ENCODE measurements around the gene HEBP2.
A peak's percentile ranks its signal among the peaks of the same experiment; 100 is the strongest.
"Not testable (repeated sequence)": the region's sequence is repeated elsewhere in the genome, so short reads cannot be mapped to it uniquely, and the experiment has no call there.

HEBP2 gene

DNA sequence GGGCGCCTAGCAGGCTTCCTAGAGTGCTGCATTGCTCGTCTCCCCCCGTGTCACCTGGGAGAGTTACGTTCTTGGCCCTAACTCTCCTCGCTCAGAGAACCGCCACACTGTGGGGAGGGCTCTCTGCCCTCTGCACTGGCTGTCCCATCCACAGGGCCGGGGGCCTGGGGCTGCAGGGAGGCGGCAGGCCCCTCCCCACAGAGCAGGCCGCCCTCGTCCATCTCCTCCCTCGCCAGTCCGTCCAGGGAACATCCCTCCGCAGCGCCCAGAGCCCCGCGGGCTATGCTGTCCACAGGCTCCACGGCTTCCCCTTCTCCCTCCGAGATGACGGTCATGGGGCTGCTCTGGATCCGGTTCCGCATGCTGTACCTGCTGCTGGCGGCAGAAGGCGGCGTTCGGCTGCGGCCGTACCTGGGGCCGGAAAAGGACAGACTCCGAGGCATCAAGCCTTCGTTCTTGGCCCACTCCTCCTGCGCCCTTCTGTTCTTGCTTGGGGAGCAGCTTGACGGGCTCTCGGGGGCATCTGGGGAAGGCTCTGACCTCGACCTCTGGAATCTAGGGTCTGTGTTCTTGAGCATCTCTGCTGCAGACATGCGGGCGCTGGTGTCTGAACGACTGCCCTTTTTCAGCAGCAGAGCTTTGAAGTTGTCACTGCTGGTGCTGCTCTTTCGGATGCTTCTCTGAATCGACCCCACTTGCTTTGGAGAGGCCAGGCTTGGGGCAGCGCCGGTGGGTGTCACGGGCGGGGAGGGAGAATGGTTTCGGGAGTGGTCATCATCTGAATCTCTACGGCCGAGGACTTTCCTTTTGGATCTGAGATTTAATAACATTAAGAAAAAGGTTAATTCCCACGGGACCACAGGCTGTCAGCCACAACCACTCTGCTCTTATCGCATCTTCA, 20.2 kb downstream of the HEBP2 start:
- no peak for DNase-seq

DNA sequence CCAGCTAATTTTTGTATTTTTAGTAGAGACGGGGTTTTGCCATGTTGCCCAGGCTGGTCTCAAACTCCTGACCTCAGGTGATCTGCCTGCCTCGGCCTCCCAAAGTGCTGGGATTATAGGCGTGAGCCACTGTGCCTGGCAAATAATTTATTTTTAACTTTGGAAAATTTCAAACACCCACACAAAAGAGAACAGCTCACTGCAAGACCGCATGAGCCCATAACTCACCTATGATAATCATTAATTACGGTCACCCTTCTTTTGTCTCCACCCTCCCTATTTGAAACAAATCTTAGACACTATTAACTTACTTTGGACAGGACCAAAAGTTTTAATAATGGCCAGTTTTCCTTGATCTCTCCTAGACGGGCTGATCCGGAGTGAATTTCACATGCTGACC, 21.2 kb downstream of the HEBP2 start:
- DNase-seq = not testable (repeated sequence)

DNA sequence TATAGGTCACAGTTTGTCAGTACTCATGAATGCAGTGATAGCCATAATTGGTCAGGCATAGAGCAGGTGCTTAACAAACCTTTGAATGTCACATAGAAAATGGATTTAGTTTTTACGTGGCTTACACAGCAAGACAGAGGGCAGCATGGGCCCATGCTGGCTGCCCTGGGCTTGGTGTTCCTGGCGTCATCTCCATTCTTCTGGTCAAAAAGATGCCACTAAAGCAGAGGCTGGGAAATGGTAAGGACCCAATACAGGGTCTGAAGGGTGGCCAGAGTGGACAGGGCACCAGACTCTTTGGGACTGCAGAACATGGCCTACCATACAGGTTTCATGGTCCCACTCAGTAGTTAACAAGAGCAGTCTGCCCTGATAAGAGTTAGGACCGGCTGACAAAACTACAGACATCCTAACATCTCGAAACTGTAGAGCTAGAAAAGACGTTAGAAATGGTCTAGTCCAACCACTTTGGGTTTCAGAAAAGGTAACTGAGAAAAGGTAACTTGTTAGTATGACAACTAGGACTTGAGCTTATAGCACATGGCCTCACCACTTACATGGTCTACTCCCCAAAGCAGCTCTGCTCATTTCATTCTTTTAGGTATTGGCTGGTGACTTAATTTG, 22.6 kb downstream of the HEBP2 start:
- no peak for DNase-seq

DNA sequence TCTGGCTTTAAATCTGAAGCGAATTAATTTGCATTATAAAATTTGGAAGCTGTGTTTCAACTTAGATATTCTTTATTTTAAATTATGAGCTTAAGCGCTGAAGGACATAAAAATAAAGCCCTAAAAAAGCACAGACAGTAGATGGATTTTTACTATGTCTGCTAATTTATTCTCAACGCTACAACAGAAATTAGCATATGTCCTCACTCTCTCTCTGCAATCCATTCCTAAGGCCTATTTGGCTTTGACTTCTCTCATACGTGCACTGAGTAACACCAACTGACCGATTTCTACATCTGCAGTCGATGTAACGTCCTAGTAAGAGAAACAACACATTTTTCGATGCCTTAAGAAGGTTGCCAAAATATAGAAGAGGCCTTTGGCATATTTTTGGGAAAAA, 23.7 kb downstream of the HEBP2 start:
- no peak for DNase-seq

DNA sequence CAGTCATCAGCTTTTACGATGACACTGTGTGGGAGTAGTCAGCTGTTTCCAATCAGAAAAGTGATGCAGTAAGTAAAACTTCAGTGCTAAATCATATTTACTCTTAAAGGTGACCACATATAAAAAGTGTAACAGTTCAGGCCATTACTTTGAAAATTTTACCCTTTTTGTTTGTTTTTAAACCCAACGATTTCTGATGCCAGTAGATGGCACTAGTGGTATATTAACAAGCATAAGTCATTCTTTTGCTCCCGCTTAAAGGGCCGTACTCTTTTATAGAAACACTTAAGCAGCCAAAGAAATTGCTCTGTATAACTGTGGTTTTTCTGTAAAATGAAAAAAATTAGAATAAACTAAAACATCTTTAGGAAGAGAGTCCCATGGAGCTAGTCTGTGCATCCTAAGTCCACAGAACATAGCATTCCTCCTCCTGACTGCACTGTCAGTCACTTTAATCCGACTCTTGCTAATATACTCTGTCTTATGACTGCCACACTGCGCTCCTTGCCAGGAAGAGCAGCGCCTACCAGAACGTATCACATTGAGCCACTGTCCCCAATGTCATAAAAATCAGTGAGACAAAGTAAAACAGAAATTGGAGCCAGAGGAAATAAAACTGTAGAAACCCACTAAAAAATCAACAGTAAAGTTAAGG, 25.0 kb downstream of the HEBP2 start:
- DNase-seq = peak; percentile 72

DNA sequence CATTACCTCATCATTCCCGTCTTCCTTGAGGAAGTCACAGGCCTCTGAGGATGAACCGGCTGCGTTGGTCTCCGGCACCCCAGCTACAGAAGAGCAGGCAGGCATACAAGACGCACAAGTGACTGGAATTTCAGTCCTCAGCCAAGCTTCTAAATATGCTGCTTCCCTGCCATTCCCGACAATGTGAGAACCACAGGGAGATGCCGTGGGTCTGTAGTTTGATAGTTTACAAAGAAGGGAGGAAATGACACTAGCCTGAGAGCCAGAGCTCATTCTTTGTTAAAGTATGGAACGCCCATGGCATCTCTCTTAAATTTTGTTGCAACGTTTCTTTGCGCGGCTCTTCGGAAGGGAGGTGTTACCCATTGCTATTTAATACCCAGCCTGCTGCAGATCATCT, 25.7 kb downstream of the HEBP2 start:
- DNase-seq = no peak

DNA sequence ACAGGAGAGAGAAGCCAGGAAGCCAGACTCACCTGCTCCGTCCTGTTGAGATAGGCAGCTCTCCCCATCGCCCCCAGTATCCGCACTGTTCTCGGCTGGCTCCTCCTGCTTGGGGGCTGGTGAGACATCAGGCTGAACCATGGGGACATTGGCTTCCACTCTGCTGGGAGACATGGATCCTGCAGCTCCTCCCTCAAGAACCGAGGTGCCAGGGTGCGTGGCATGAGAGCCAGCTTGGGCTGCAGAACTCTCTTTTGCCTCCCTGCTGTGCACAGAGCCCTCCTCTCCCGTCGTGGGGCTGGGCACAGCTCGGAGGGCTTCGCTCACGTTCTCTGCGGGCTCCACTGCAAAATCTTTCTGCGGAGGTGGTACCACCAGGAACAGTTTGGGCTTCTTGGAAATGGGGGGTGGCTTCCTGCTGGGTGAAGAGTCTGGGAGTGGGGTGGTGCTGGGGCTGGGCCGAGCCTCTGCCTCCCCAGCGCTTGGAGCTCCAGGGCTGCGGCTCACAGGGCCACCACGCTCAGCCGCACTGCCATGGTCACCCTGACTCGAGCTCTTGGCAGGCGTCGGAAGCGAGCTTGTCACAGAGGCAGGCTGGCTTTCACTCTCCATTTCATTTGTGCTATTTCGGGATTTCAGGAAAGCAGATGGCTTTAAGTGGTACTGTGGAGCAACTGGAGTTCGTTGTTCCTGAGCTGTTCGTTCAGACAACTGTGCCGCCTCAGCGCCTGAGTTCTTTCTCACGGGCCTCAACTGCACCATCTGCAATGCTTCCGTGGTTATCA, 26.5 kb downstream of the HEBP2 start:
- DNase-seq = no peak

DNA sequence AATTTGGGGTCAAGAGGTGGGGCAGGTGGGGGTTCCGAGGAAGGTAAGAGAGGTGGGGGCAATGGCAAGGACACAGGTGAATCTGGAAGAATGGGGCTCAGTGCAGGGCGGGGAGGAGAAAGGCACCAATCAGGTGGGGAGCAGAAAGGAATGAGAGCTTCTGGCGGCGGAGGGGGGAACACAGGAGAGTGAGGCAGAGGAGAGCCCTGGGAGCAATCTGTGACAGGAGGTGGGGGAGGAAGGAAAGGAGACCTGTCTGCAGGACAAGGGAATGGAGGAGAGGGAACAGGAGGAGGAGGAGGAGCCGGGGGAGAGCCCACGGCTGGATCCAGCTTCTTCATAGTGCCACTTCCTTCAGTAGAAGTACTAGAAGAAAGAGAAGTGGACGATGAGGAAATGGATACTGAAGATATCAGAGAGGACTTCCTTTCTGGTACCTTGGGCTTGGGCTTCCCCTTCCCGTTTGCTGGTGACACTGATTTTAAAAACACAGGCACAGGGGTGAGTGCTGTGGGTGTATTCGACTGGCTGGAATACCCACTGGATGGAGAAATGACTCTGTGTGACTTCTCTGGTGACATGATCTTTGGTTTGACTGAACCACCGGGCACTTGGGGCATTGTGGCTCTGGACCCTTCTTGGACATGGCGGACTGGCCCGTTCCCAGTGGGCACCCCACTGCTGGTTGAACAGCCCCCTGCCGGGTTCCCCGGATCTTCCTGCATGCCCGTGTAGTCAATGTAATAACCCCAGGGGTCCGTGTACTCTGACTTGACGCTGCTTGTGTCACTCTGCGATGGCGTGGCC, 27.4 kb downstream of the HEBP2 start:
- DNase-seq = no peak

DNA sequence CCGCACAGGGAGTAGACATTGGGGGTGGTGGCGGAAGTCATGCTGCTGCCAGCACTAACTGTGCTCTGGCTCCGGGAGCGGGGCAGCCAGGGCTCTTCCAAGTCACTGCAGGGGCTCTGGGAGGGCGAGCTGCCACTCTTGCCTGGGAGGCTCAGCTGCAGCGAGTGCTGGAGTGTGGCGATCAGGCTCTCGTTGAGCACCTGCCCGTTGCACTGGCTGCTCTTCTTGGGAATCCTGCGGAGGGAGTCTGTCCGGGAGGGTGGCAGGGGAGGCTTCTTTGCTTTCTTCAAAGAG, 28.0 kb downstream of the HEBP2 start:
- DNase-seq = no peak

DNA sequence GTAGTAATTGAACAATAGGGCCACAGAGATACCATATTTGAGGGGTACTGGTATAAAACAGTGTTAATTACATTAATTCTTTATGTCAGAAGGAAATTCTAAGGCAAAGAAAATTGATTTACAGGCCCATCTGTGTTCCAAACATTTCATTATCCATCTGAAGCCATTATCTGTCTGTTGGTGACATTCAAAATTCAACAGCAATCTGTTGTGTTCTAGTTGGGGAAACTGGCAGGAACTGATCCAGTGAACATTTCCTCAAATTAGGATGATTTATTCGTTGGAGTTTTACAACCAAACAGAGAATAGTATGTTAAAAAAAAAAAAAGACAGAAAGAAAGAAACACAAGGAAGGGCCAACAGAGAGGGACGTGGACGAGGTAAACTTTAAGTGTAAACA, 30.1 kb downstream of the HEBP2 start:
- no peak for DNase-seq

DNA sequence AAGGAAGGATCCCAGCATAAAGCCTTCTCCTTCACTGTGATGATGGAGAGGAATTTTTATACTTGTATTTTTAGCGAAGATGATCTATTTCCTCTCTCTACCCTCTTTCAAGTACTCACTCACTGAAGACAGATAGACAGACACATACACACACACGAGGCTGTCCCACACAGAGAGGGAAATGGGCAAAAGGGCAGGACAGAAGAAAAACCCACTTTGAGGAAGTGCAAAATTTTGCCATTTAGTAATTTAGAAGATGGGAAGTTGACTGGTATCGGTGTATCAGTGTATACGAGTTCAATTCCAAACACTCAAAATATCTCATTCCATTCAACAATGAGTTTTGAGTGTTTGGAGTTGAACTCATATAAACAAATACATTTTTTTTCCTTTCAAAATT, 30.9 kb downstream of the HEBP2 start:
- no peak for DNase-seq

DNA sequence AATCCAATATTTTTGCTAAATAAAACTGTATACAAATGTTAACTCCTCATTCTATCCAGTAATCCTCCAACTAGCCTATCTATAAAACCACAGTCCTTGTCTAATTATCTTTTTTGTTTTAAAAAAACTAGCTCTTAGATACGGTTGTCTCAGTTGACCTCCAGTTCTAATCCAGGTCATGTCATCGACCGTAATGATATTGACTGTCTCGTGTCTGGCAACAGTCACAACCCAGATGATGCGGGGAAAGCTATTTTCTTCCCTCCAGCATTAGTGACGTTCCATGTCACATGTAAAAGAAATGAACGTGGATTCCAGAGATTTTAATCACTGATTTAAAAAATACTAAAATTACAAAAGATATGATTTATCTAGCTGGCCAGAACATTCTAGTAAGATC, 35.5 kb downstream of the HEBP2 start:
- no peak for DNase-seq

DNA sequence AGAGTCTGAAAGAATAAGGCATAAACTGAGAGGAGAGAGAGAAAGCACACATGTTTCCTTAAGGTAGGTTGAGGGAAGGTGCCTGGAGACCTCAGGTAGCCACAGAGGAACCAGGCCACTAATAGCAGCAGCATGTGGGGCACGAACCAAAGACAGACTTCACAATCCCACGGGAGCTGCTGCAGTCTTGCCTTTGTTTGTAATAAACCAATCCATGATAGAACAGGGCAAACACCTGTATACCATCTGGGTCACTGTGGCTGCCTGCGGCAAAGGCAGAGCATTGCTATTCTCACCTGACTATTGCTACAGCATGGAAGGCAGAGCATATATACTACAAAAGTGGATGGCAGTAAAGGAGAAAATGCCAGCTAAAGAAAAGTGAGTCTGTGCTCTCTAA, 36.3 kb downstream of the HEBP2 start:
- no peak for DNase-seq

DNA sequence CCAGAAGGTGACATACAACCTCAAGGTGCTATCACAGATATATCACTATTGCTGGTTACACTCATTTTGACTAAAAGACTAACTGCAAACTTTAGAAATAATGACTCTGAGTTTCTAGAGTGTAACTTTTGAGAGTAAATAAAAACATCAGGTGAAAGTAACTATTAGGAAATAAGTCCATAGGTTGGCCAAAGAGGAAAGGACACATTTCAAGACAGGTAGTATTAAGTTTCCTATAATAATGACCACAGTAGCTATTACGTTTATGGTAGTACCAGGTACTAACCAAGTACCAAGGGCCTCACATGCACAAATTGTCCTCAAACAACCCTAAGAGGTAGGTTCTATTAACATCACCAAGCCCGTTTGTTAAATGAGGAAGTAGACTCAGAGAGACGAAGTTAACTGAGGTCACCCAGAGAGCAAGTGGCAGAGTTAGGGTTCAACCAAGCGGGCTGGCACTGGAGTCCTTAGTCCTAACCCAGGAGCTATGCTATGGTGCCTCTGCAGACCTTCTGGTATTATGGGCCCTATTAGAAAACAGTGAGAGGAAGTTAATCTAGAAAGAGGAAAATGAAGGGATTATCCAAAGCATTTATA, 36.8 kb downstream of the HEBP2 start:
- no peak for DNase-seq

DNA sequence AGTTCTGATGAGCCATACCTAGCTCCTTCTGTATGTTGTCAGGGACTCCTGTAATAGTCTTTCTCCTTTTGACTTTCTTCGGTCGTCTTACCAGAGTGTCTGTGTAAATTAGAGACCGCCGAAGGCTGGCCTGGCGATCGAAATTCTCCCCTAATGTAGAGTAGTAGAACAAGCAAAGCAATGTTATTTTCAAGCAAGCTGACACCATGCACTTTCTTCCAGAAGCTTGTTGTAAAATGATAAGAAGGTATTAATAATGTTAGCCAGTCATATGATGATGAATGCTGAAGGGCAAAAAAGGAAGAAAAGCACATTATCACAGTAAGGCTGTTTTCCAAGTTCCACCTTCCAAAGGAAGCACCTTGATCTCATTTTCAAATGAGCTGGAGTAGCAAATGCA, 37.9 kb downstream of the HEBP2 start:
- no peak for DNase-seq

DNA sequence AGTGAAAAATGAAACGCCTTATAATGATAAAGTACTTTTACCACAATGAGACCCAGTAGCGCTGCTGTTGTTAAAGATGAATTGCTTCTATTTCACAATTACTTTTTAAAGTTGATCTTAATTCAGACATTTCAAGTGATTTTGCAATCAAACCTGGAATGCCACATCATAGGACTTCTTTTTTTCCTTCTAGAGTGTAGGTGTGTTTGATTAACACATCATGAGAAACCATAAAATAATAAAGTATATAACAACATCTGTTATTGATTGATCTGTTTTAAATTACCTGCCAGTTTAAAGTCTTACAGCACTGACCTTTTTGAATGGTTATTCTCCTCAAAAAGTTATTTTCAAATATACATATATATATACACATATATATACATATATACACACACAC, 38.6 kb downstream of the HEBP2 start:
- no peak for DNase-seq

DNA sequence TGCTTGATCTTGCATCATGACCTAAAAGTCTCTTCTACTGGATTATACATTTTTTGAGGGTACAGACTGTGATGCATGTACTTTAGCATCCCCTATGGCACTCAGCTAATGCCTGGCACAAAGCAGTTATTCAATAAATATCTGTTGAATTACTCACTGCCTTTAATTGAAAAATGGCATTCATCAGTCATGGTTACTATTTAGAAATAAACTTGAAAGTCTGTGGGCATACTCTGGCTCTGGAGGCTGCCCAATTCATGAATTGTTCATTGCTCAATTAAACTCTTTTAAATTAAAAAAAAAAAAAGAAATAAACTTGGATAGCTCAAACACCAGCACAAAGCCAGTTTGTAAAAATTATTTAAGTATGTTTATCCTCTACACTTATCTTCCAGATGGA, 40.0 kb downstream of the HEBP2 start:
- no peak for DNase-seq

DNA sequence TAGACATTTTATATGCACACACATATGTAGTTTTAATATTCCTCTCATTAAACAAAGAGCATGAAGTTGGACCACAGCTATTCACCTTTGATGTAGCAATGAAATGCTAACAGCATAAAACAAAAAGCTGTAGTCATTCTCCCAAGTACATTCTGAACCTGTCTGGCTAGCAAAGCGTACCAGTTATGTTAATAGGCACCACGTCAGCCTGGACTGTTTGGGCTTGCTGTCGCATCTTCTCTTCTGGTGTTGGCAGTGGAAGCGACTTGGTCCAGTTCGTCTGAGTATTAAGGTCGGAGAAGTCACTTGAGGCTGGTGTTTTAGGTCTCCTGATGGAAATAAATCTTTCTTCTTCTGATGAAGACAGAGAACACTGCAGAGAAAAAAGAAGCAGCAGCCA, 42.8 kb downstream of the HEBP2 start:
- no peak for DNase-seq

DNA sequence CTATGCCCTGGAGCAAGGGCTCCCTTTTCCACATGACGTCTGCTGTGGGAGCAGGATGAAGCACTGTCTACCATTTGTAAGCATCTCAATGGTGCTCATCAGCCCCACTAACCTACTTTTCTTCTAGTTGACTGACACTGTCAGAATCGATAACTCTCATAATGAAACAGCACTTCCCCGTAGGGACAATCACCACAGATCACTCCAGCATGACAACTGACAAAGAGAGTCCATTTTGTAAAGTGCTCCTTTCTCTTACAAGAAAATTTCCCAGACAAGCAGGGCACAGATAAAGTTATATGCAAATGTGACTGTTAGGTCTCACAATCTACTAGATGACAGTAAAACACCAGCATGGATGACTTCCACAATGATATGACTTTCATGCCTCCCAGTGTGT, 46.4 kb downstream of the HEBP2 start:
- no peak for DNase-seq

DNA sequence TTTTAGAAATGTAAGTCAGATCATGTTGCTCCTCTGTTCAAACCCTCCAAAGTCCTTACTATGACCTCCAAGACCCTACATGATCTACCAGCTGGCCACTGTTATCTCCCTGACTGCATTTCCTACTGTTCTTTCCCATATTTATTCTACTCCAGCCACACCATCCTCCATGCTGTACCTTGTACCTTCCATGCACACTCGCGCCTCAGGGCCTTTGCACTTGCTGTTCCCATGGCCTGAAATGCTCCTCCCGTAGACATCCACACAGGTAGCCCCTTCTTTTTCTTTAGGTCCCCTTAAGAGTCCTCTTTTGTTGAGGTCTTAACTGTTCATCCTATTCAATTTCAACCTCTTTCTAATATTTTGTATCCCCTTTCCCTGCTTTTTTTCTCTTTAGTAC, 47.0 kb downstream of the HEBP2 start:
- DNase-seq = no peak

DNA sequence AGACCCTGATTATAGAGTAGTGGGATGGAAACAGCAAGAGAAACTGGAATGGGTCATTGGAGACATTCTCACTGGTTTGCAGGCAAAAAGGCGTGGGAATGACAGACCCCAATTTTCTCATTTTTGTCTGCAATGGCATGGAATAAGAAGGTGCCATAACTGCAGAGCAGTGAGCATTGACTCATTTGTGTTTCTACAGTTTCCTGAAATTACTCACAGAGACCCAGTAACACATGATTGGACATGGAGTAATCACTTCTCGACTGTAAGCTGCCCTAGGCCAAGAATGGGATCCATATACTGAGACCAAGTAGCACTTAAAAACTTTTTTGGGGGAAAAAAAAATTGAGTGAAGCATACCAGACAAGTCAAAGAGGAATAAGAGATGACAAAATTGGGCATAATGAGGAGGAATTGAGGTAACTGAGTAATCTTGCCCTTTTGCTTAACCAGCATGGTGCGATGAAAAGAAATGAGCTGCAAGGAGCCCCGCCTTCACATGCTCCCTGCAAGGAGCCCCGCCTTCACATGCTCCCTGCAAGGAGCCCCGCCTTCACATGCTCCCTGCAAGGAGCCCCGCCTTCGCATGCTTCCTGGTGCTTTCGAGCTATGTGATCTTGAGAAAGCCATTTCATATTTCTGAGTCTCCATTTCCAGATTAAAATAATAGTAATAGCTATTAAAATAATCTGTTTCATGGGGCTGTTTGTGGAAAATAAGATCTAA, 51.1 kb downstream of the HEBP2 start:
- DNase-seq = no peak

All from DMS53 (cell line).